ENCODE results near the gene FGD5. TPM values are rescaled to one million over a fixed set of nuclear protein-coding genes. Genes with fewer than 3 reads are reported as not detected.

Gene FGD5
- total and polyA plus RNA-seq, 9 of the 15 experiments (the other 6 are each of a cell fraction or from before 2014, with no cell fraction given) = 0.18 TPM; not detected in 8

DNA sequence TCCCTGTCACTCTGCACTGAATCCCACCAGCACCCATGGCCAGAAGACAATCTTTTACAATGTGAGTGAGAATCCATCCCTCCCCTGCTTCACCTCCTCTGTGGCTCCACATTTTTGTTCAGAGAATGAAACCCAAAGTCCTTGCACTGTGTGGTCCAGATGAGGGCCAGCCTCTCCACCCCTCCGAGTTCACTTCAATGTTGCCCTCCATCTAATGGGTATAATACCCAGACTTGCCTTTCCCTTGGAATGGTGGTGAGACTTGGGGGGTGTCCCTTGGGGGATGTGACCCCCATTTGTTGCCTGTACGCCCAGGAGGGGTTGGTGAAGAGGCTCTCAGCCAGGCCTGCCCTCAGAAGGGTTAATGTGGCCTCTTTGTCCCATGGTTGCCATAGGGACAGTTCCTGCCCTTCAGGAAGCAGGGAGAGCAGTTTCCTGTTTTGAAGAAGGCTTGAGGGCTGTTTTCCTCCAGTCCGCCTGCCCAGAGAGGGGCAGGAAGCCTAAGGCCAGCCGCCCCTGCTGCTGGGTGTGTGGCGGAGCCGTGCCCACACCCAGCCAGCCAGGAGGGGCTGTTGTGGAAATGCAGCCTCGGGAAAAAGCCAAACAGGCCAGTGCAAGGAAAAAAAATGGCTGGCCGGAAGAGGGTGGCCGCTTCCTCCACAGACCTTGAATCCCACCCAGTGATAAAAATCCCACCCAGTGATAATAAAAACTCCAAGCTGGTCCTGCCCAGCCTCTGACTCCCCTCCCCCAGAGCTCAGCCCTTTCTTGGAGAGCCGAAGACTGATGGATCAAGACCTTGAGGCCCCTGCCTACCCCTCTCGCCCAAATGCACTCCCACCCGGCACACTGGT lies 14.6 kb upstream of the FGD5 start (continued):
- no peak for TF ChIP-seq ZNF77 (CRISPR knock-in tag; IDR thresholded peaks at IDR 0.05)
- TF ChIP-seq, protein P1, sequence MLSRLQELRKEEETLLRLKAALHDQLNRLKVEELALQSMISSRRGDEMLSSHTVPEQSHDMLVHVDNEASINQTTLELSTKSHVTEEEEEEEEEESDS (CRISPR knock-in tag; IDR thresholded peaks at IDR 0.05) = no peak
- TF ChIP-seq, protein P2, sequence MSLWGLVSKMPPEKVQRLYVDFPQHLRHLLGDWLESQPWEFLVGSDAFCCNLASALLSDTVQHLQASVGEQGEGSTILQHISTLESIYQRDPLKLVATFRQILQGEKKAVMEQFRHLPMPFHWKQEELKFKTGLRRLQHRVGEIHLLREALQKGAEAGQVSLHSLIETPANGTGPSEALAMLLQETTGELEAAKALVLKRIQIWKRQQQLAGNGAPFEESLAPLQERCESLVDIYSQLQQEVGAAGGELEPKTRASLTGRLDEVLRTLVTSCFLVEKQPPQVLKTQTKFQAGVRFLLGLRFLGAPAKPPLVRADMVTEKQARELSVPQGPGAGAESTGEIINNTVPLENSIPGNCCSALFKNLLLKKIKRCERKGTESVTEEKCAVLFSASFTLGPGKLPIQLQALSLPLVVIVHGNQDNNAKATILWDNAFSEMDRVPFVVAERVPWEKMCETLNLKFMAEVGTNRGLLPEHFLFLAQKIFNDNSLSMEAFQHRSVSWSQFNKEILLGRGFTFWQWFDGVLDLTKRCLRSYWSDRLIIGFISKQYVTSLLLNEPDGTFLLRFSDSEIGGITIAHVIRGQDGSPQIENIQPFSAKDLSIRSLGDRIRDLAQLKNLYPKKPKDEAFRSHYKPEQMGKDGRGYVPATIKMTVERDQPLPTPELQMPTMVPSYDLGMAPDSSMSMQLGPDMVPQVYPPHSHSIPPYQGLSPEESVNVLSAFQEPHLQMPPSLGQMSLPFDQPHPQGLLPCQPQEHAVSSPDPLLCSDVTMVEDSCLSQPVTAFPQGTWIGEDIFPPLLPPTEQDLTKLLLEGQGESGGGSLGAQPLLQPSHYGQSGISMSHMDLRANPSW (CRISPR knock-in tag; IDR thresholded peaks at IDR 0.05) = no peak
- TF ChIP-seq, protein P3, sequence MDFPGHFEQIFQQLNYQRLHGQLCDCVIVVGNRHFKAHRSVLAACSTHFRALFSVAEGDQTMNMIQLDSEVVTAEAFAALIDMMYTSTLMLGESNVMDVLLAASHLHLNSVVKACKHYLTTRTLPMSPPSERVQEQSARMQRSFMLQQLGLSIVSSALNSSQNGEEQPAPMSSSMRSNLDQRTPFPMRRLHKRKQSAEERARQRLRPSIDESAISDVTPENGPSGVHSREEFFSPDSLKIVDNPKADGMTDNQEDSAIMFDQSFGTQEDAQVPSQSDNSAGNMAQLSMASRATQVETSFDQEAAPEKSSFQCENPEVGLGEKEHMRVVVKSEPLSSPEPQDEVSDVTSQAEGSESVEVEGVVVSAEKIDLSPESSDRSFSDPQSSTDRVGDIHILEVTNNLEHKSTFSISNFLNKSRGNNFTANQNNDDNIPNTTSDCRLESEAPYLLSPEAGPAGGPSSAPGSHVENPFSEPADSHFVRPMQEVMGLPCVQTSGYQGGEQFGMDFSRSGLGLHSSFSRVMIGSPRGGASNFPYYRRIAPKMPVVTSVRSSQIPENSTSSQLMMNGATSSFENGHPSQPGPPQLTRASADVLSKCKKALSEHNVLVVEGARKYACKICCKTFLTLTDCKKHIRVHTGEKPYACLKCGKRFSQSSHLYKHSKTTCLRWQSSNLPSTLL (IDR thresholded peaks at IDR 0.05) = no peak

All from K562 (cell line).